ENCODE results near the gene HDAC9. TPM values are rescaled to one million over a fixed set of nuclear protein-coding genes. Genes with fewer than 3 reads are reported as not detected.
A peak's percentile ranks its signal among the peaks of the same experiment; 100 is the strongest.

The HDAC9 gene
- polyA plus RNA-seq, 3 donors = 41.7 to 51.2 (median 44.2) TPM

GRCh38 chr7:18639711-18640110 is 144.2 kb downstream of the HDAC9 start:
- Histone ChIP-seq H3K9ac (ENCODE audit: insufficient read depth, low read length, poor library complexity, severe bottlenecking) (no peak overlapping the region), H3K36me3 (replicated peaks in 1 of 2; ENCODE audit: control insufficient read depth in 1 of 2, insufficient read depth in 2 of 2, low read length in 2 of 2) (peaks cover 22 to 64% of the 10 kb centered on the region in 2 donors), H3K4me3 (replicated peaks in 1 of 3; ENCODE audit: low read depth in 2 of 3, low read length in 3 of 3) (no peak overlapping the region), H2AFZ (ENCODE audit: insufficient read depth, low read depth, low read length, poor library complexity, severe bottlenecking) (peak overlapping the region; percentile 32), H3K27me3 (ENCODE audit: control insufficient read depth in 2 of 2, insufficient read depth in 2 of 2, low read length in 2 of 2) (no peaks in the 10 kb centered on the region), H3K79me2 (ENCODE audit: insufficient read depth, low read length) (no peaks in the 10 kb centered on the region), H3K27ac (ENCODE audit: low read depth in 1 of 2, low read length in 2 of 2) (peak overlapping the region; percentile 26 to 94), H3K4me1 (ENCODE audit: control insufficient read depth in 1 of 2, insufficient read depth in 2 of 2, low read length in 2 of 2) (peaks cover 20 to 25% of the 10 kb centered on the region in 2 donors), H3K9me3 (replicated peaks in 1 of 2; ENCODE audit: control insufficient read depth in 1 of 2, insufficient read depth in 1 of 2, low read length in 2 of 2) (no peaks in the 10 kb centered on the region), H4K20me1 (ENCODE audit: insufficient read depth, low read length) (no peaks in the 10 kb centered on the region), H3K4me2 (replicated peaks; ENCODE audit: extremely low read depth, low read length, poor library complexity, severe bottlenecking) (peak overlapping the region; percentile 15)
- WGBS (ENCODE audit: insufficient coverage) = no CpG with 5 or more reads among the region's 1 CpG
- DNase-seq = peak in 1 of 3 donors; percentile 6
- Mint-ChIP-seq H3K36me3 (peaks cover 37 to 44% of the 10 kb centered on the region in 2 donors), H3K27me3 (ENCODE audit: low read depth in 3 of 3) (no peaks in the 10 kb centered on the region), H3K9me3 (no peaks in the 10 kb centered on the region), H3K4me1 (peaks cover 29% of the 10 kb centered on the region), H3K27ac (peak overlapping the region; percentile 93 to 98 (median 95)), H3K4me3 (no peak overlapping the region)
- intact Hi-C loops (cut with micrococcal nuclease) = no loop called here
- no peak for TF ChIP-seq CTCF (IDR thresholded peaks at IDR 0.05)

- no peaks in the 10 kb centered on the region for H3K27me3 ChIP-seq (ENCODE audit: control insufficient read depth in 2 of 2, insufficient read depth in 2 of 2, low read length in 2 of 2)
Measured at GRCh38 chr7:18644981-18645380, 149.4 kb downstream of the HDAC9 start.

More at GRCh38 chr7:18644981-18645380, 149.4 kb downstream of the HDAC9 start:
- TF ChIP-seq CTCF (IDR thresholded peaks at IDR 0.05) = no peak
- no peaks in the 10 kb centered on the region for H3K9me3 ChIP-seq (replicated peaks in 1 of 2; ENCODE audit: control insufficient read depth in 1 of 2, insufficient read depth in 1 of 2, low read length in 2 of 2)
- intact Hi-C loops (cut with micrococcal nuclease) = no loop called here
- H2AFZ ChIP-seq (ENCODE audit: insufficient read depth, low read depth, low read length, poor library complexity, severe bottlenecking) = no peak overlapping the region
- no peak overlapping the region for H3K4me3 ChIP-seq (replicated peaks in 1 of 3; ENCODE audit: low read depth in 2 of 3, low read length in 3 of 3)
- peaks cover under 1 to 8% of the 10 kb centered on the region in 2 donors for H3K4me1 ChIP-seq (ENCODE audit: control insufficient read depth in 1 of 2, insufficient read depth in 2 of 2, low read length in 2 of 2)
- Mint-ChIP-seq H3K4me3 (no peak overlapping the region), H3K27ac (no peak overlapping the region), H3K9me3 (no peaks in the 10 kb centered on the region), H3K27me3 (ENCODE audit: low read depth in 3 of 3) (no peaks in the 10 kb centered on the region), H3K36me3 (peaks cover 58 to 62% of the 10 kb centered on the region in 2 donors), H3K4me1 (peaks cover 8% of the 10 kb centered on the region)
- H3K36me3 ChIP-seq (replicated peaks in 1 of 2; ENCODE audit: control insufficient read depth in 1 of 2, insufficient read depth in 2 of 2, low read length in 2 of 2) = peaks cover 40 to 79% of the 10 kb centered on the region in 2 donors
- DNase-seq = no peak
- H4K20me1 ChIP-seq (ENCODE audit: insufficient read depth, low read length) = no peaks in the 10 kb centered on the region
- H3K79me2 ChIP-seq (ENCODE audit: insufficient read depth, low read length) = no peaks in the 10 kb centered on the region
- no peak overlapping the region for H3K9ac ChIP-seq (ENCODE audit: insufficient read depth, low read length, poor library complexity, severe bottlenecking)
- WGBS (ENCODE audit: insufficient coverage) = 83% methylated on average over 1 of the region's 3 CpGs
- H3K27ac ChIP-seq (ENCODE audit: low read depth in 1 of 2, low read length in 2 of 2) = no peak overlapping the region
- H3K4me2 ChIP-seq (replicated peaks; ENCODE audit: extremely low read depth, low read length, poor library complexity, severe bottlenecking) = no peak overlapping the region
